Fibroblast of lung (primary cell): ENCODE results near the gene FOXI1. TPM values are rescaled to one million over a fixed set of nuclear protein-coding genes. Genes with fewer than 3 reads are reported as not detected.

Experiments used
- DNase-seq, 2 donors: peaks; one replicate each; pipeline versions ENCODE4 v3.0.0 to v3.0.0-alpha.2; 2010; ENCODE audit warnings: low read depth in 2 of 2
- H2AFZ ChIP-seq: 2 replicates; pipeline ENCODE4 v1.5.1; 2012; ENCODE audit warnings: low read length, control low read depth, inconsistent platforms
- H3K27ac ChIP-seq: 2 replicates; pipeline ENCODE4 v1.5.1; 2011; ENCODE audit warnings: low read length, control low read depth; ENCODE audit not compliant: insufficient read depth
- H3K27me3 ChIP-seq: 2 replicates; pipeline ENCODE4 v1.5.1; 2011; ENCODE audit warnings: mild to moderate bottlenecking, low read length; ENCODE audit not compliant: control insufficient read depth, insufficient read depth
- H3K36me3 ChIP-seq: 2 replicates; pipeline ENCODE4 v1.5.1; 2011; ENCODE audit warnings: low read length; ENCODE audit not compliant: control insufficient read depth, insufficient read depth
- H3K4me1 ChIP-seq: 2 replicates; pipeline ENCODE4 v1.5.1; 2011; ENCODE audit warnings: low read length; ENCODE audit not compliant: control insufficient read depth, insufficient read depth; ENCODE audit errors: extremely low read depth
- H3K4me2 ChIP-seq: 2 replicates; pipeline ENCODE4 v1.5.1; 2011; ENCODE audit warnings: low read length, control low read depth; ENCODE audit not compliant: insufficient read depth; ENCODE audit errors: extremely low read depth
- H3K4me3 ChIP-seq, 4 experiments: fragments of 200-600 bp in 1 of 4; sonication (generic) in 1 of 4; replicated peaks in 1 of 4; 2 replicates each; pipeline ENCODE4 v1.5.1; 2011 to 2016; ENCODE audit warnings: low read length in 4 of 4, low read depth in 3 of 4, mild to moderate bottlenecking in 3 of 4, control low read depth in 2 of 4, inconsistent platforms in 1 of 4, mixed read lengths in 1 of 4; ENCODE audit not compliant: insufficient read depth in 1 of 4; ENCODE audit errors: control extremely low read depth in 1 of 4
- H3K79me2 ChIP-seq: 2 replicates; pipeline ENCODE4 v1.5.1; 2012; ENCODE audit warnings: mild to moderate bottlenecking, low read length, inconsistent platforms; ENCODE audit not compliant: control insufficient read depth, insufficient read depth
- H3K9ac ChIP-seq: 2 replicates; pipeline ENCODE4 v1.5.1; 2011; ENCODE audit warnings: mild to moderate bottlenecking, low read length, control low read depth; ENCODE audit not compliant: insufficient read depth
- H3K9me3 ChIP-seq: 2 replicates; pipeline ENCODE4 v1.5.1; 2012; ENCODE audit warnings: low read depth, low read length; ENCODE audit not compliant: control insufficient read depth, insufficient read depth
- H4K20me1 ChIP-seq: 2 replicates; pipeline ENCODE4 v1.5.1; 2011; ENCODE audit warnings: low read length; ENCODE audit not compliant: control insufficient read depth, insufficient read depth; ENCODE audit errors: extremely low read depth
- CTCF ChIP-seq, 2 donors: IDR thresholded peaks in 1 of 2; conservative IDR thresholded peaks in 1 of 2; 1 replicate in 1 of 2; 2 replicates in 1 of 2; pipeline ENCODE4 v1.5.1; 2011 to 2012; ENCODE audit warnings: low read length in 2 of 2, control low read depth in 1 of 2, inconsistent platforms in 1 of 2, low read depth in 1 of 2, mild to moderate bottlenecking in 1 of 2
- EZH2 ChIP-seq: IDR thresholded peaks from 2 replicates; pipeline ENCODE4 v1.5.1; 2012; ENCODE audit warnings: low read length, control low read depth, mild to moderate bottlenecking; ENCODE audit errors: missing control alignments
- polyA plus RNA-seq, 2 donors: library from polyadenylated mRNA; depleted of rRNA in 1 of 2; stranded (reverse) in 1 of 2; unstranded in 1 of 2; fragments of >200 nt; gene quantifications; 2 replicates each; pipeline ENCODE4 v1.2.1, GENCODE V29; 2011 to 2012; ENCODE audit warnings: missing spikeins in 1 of 2
- total RNA-seq: library from RNA; depleted of rRNA; stranded (reverse); fragments of >200 nt; gene quantifications from 2 replicates; pipeline ENCODE4 v1.2.1, GENCODE V29; 2014

FOXI1 gene
- total and polyA plus RNA-seq, 2 donors (not counting 1 experiment from before 2014, with no cell fraction given) = not detected

- H3K4me1 ChIP-seq = no peaks in the 10 kb centered on the region
- no peaks in the 10 kb centered on the region for H3K79me2 ChIP-seq
- no peak overlapping the region for H3K4me2 ChIP-seq
- H2AFZ ChIP-seq = no peak overlapping the region
- H3K9ac ChIP-seq = no peak overlapping the region
- H4K20me1 ChIP-seq = no peaks in the 10 kb centered on the region
- no peak for DNase-seq
- H3K27ac ChIP-seq = no peak overlapping the region
- no peak for TF ChIP-seq CTCF (conservative IDR thresholded peaks at IDR 0.05 in 1 of 2, IDR thresholded peaks at IDR 0.05 in 1 of 2; ENCODE audit: low read depth in 1 of 2, low read length in 2 of 2)
- TF ChIP-seq EZH2 = no peak
- H3K36me3 ChIP-seq = no peaks in the 10 kb centered on the region
- no peaks in the 10 kb centered on the region for H3K27me3 ChIP-seq
- no peak overlapping the region for H3K4me3 ChIP-seq
- H3K9me3 ChIP-seq = no peaks in the 10 kb centered on the region
Measured at GRCh38 chr5:170147753-170148264, 42.1 kb downstream of the FOXI1 start.

GRCh38 chr5:170148430-170149205 is 42.9 kb downstream of the FOXI1 start:
- no peaks in the 10 kb centered on the region for H4K20me1 ChIP-seq
- H3K4me2 ChIP-seq = no peak overlapping the region
- H3K9me3 ChIP-seq = no peaks in the 10 kb centered on the region
- no peak overlapping the region for H2AFZ ChIP-seq
- H3K9ac ChIP-seq = no peak overlapping the region
- H3K36me3 ChIP-seq = no peaks in the 10 kb centered on the region
- DNase-seq = no peak
- H3K27me3 ChIP-seq = no peaks in the 10 kb centered on the region
- H3K4me1 ChIP-seq = no peaks in the 10 kb centered on the region
- no peaks in the 10 kb centered on the region for H3K79me2 ChIP-seq
- H3K27ac ChIP-seq = no peak overlapping the region
- no peak for TF ChIP-seq CTCF (conservative IDR thresholded peaks at IDR 0.05 in 1 of 2, IDR thresholded peaks at IDR 0.05 in 1 of 2; ENCODE audit: low read depth in 1 of 2, low read length in 2 of 2)
- TF ChIP-seq EZH2 = no peak
- no peak overlapping the region for H3K4me3 ChIP-seq

GRCh38 chr5:170149206-170149515 is 43.5 kb downstream of the FOXI1 start:
- Histone ChIP-seq H3K4me1 (no peaks in the 10 kb centered on the region), H3K4me2 (no peak overlapping the region), H2AFZ (no peak overlapping the region), H3K9me3 (no peaks in the 10 kb centered on the region), H3K79me2 (no peaks in the 10 kb centered on the region), H3K4me3 (no peak overlapping the region), H4K20me1 (no peaks in the 10 kb centered on the region), H3K36me3 (no peaks in the 10 kb centered on the region), H3K27me3 (no peaks in the 10 kb centered on the region), H3K9ac (no peak overlapping the region), H3K27ac (no peak overlapping the region)
- TF ChIP-seq CTCF (conservative IDR thresholded peaks at IDR 0.05 in 1 of 2, IDR thresholded peaks at IDR 0.05 in 1 of 2; ENCODE audit: low read depth in 1 of 2, low read length in 2 of 2) (no peak), EZH2 (no peak)
- DNase-seq = no peak
